GM12864 (cell line): ENCODE results near the gene NR2F1-AS1.
A peak's percentile ranks its signal among the peaks of the same experiment; 100 is the strongest.

Experiments used
- DNase-seq: peaks from one replicate; pipeline ENCODE4 v3.0.0-alpha.2; 2011; ENCODE audit warnings: low read depth
- H3K4me3 ChIP-seq: 2 replicates; pipeline ENCODE4 v1.5.1; 2011; ENCODE audit warnings: mild to moderate bottlenecking, low read depth, low read length, control low read depth
- CTCF ChIP-seq: IDR thresholded peaks from 2 replicates; pipeline ENCODE4 v1.5.1; 2011; ENCODE audit warnings: low read depth, mild to moderate bottlenecking, moderate library complexity, low read length, control low read depth, inconsistent platforms; ENCODE audit errors: missing control alignments

Gene NR2F1-AS1

GRCh38 chr5:93587597-93588351 is 6.8 kb upstream of the NR2F1-AS1 start:
- H3K4me3 ChIP-seq, result no peak overlapping the region
- TF ChIP-seq CTCF, result no peak
- DNase-seq, result no peak

- DNase-seq, result no peak
- TF ChIP-seq CTCF, result no peak
- H3K4me3 ChIP-seq, result no peak overlapping the region
Observed at GRCh38 chr5:93586736-93587596, 5.9 kb upstream of the NR2F1-AS1 start.

GRCh38 chr5:93585767-93586385 is 4.9 kb upstream of the NR2F1-AS1 start:
- no peak overlapping the region for H3K4me3 ChIP-seq
- DNase-seq, result no peak
- no peak for TF ChIP-seq CTCF

- no peak for DNase-seq
- TF ChIP-seq CTCF, result no peak
- peak overlapping the region; percentile 18 for H3K4me3 ChIP-seq
Observed at GRCh38 chr5:93585041-93585766, 4.2 kb upstream of the NR2F1-AS1 start.

- DNase-seq, result no peak
- H3K4me3 ChIP-seq, result peak overlapping the region; percentile 35; the same call in 1 of the 2 replicates
- TF ChIP-seq CTCF, result no peak
Observed at GRCh38 chr5:93584596-93585040, 3.6 kb upstream of the NR2F1-AS1 start.

- TF ChIP-seq CTCF, result no peak
- H3K4me3 ChIP-seq, result peak overlapping the region; percentile 35
- no peak for DNase-seq
Observed at GRCh38 chr5:93583768-93584595, 3.0 kb upstream of the NR2F1-AS1 start.
